Stomach smooth muscle (tissue), 2 donors: ENCODE measurements around the gene ERC1.
"Not testable (repeated sequence)": the region's sequence is repeated elsewhere in the genome, so short reads cannot be mapped to it uniquely, and the experiment has no call there.

Experiments used
- H3K27ac ChIP-seq: one replicate; pipeline ENCODE4 v1.7.0; 2013; ENCODE audit warnings: mild to moderate bottlenecking, low read length, inconsistent platforms
- H3K27me3 ChIP-seq, 2 donors: one replicate each; pipeline ENCODE4 v1.7.0; 2013; ENCODE audit warnings: low read length in 2 of 2; ENCODE audit not compliant: insufficient read depth in 2 of 2, control insufficient read depth in 1 of 2
- H3K36me3 ChIP-seq, 2 donors: one replicate each; pipeline ENCODE4 v1.7.0; 2013; ENCODE audit warnings: low read length in 2 of 2; ENCODE audit not compliant: control insufficient read depth in 2 of 2, insufficient read depth in 2 of 2
- H3K4me1 ChIP-seq: one replicate; pipeline ENCODE4 v1.7.0; 2013; ENCODE audit warnings: low read length; ENCODE audit not compliant: control insufficient read depth, insufficient read depth
- H3K4me3 ChIP-seq, 2 donors: one replicate each; pipeline ENCODE4 v1.7.0; 2013; ENCODE audit warnings: low read length in 2 of 2
- H3K9ac ChIP-seq, 2 donors: one replicate each; pipeline ENCODE4 v1.7.0; 2013; ENCODE audit warnings: low read length in 2 of 2, mild to moderate bottlenecking in 1 of 2
- H3K9me3 ChIP-seq, 2 donors: one replicate each; pipeline ENCODE4 v1.7.0; 2013; ENCODE audit warnings: low read length in 2 of 2; ENCODE audit not compliant: control insufficient read depth in 2 of 2
- donor health status: healthy.
- donor health status: Pancreatic carcinoma.

The ERC1 gene

GRCh38 chr12:1338483-1339177, 347.6 kb downstream of the ERC1 start:
- Histone ChIP-seq H3K4me3 (no peak overlapping the region), H3K27ac (no peak overlapping the region), H3K4me1 (no peaks in the 10 kb centered on the region)

GRCh38 chr12:1339178-1339541, 348.1 kb downstream of the ERC1 start:
- H3K9ac ChIP-seq: not testable (repeated sequence)

More at GRCh38 chr12:1338483-1339177, 347.6 kb downstream of the ERC1 start:
- no peaks in the 10 kb centered on the region for H3K27me3 ChIP-seq
- no peaks in the 10 kb centered on the region for H3K36me3 ChIP-seq
- no peak overlapping the region for H3K9ac ChIP-seq
- H3K9me3 ChIP-seq: no peaks in the 10 kb centered on the region

GRCh38 chr12:1339618-1340319, 348.7 kb downstream of the ERC1 start:
- H3K27me3 ChIP-seq: no peaks in the 10 kb centered on the region
- no peaks in the 10 kb centered on the region for H3K36me3 ChIP-seq
- no peaks in the 10 kb centered on the region for H3K4me1 ChIP-seq
- no peaks in the 10 kb centered on the region for H3K9me3 ChIP-seq
- no peak overlapping the region for H3K27ac ChIP-seq
- H3K4me3 ChIP-seq: no peak overlapping the region
- H3K9ac ChIP-seq: no peak overlapping the region

More at GRCh38 chr12:1339178-1339541, 348.1 kb downstream of the ERC1 start:
- not testable (repeated sequence) for H3K4me1 ChIP-seq, H3K4me3 ChIP-seq, H3K9me3 ChIP-seq, H3K27me3 ChIP-seq, H3K36me3 ChIP-seq, H3K27ac ChIP-seq

GRCh38 chr12:1341270-1341669, 350.2 kb downstream of the ERC1 start:
- not testable (repeated sequence) for H3K4me3 ChIP-seq, H3K4me1 ChIP-seq, H3K36me3 ChIP-seq, H3K27me3 ChIP-seq, H3K9me3 ChIP-seq, H3K27ac ChIP-seq, H3K9ac ChIP-seq

GRCh38 chr12:1343422-1343821, 352.4 kb downstream of the ERC1 start:
- Histone ChIP-seq H3K9ac (no peak overlapping the region), H3K27ac (no peak overlapping the region), H3K27me3 (no peaks in the 10 kb centered on the region), H3K36me3 (no peaks in the 10 kb centered on the region), H3K4me1 (no peaks in the 10 kb centered on the region), H3K4me3 (no peak overlapping the region), H3K9me3 (no peaks in the 10 kb centered on the region)

- Histone ChIP-seq H3K4me1 (no peaks in the 10 kb centered on the region), H3K4me3 (no peak overlapping the region), H3K36me3 (no peaks in the 10 kb centered on the region), H3K27ac (no peak overlapping the region), H3K9ac (no peak overlapping the region), H3K9me3 (no peaks in the 10 kb centered on the region), H3K27me3 (no peaks in the 10 kb centered on the region)
Measured at GRCh38 chr12:1344245-1344644, 353.2 kb downstream of the ERC1 start.

GRCh38 chr12:1346126-1346525, 355.1 kb downstream of the ERC1 start:
- Histone ChIP-seq H3K4me1 (peaks cover 8% of the 10 kb centered on the region), H3K9me3 (no peaks in the 10 kb centered on the region), H3K27me3 (no peaks in the 10 kb centered on the region), H3K27ac (no peak overlapping the region), H3K4me3 (no peak overlapping the region), H3K36me3 (no peaks in the 10 kb centered on the region), H3K9ac (no peak overlapping the region)

GRCh38 chr12:1347294-1347693, 356.3 kb downstream of the ERC1 start:
- Histone ChIP-seq H3K9me3 (no peaks in the 10 kb centered on the region), H3K36me3 (no peaks in the 10 kb centered on the region), H3K27me3 (no peaks in the 10 kb centered on the region), H3K27ac (no peak overlapping the region), H3K4me3 (no peak overlapping the region), H3K9ac (no peak overlapping the region), H3K4me1 (peaks cover 8% of the 10 kb centered on the region)

GRCh38 chr12:1348606-1349005, 357.6 kb downstream of the ERC1 start:
- Histone ChIP-seq H3K4me3 (no peak overlapping the region), H3K4me1 (peaks cover 8% of the 10 kb centered on the region), H3K9me3 (no peaks in the 10 kb centered on the region), H3K9ac (no peak overlapping the region), H3K27ac (no peak overlapping the region), H3K27me3 (no peaks in the 10 kb centered on the region), H3K36me3 (no peaks in the 10 kb centered on the region)

- no peaks in the 10 kb centered on the region for H3K36me3 ChIP-seq
- no peak overlapping the region for H3K9ac ChIP-seq
- H3K27ac ChIP-seq: no peak overlapping the region
- H3K4me1 ChIP-seq: peaks cover 8% of the 10 kb centered on the region
- H3K9me3 ChIP-seq: no peaks in the 10 kb centered on the region
- H3K27me3 ChIP-seq: no peaks in the 10 kb centered on the region
- H3K4me3 ChIP-seq: no peak overlapping the region
Measured at GRCh38 chr12:1350055-1350933, 359.3 kb downstream of the ERC1 start.
